Prostate gland (tissue), 2 donors: ENCODE results near the gene KIAA0513. TPM values are rescaled to one million over a fixed set of nuclear protein-coding genes. Genes with fewer than 3 reads are reported as not detected.
"Not testable (repeated sequence)": the region's sequence is repeated elsewhere in the genome, so short reads cannot be mapped to it uniquely, and the experiment has no call there.

Source experiments
- DNase-seq: peaks from one replicate; pipeline ENCODE4 v3.0.0-alpha.2; 2019; ENCODE audit warnings: low spot score
- H3K27ac ChIP-seq, 2 donors: fragments of 200-600 bp; sonication (generic); 2 replicates each; pipeline ENCODE4 v1.5.1; 2017 to 2019
- H3K27me3 ChIP-seq: fragments of 200-600 bp; sonication (generic); replicated peaks from 2 replicates; pipeline ENCODE4 v1.5.1; 2019; ENCODE audit not compliant: insufficient read depth
- H3K36me3 ChIP-seq, 2 donors: fragments of 200-600 bp; sonication (generic); 1 replicate in 1 of 2; 2 replicates in 1 of 2; pipeline versions ENCODE4 v1.5.1 to v1.8.1; 2017 to 2019
- H3K4me1 ChIP-seq: fragments of 200-600 bp; sonication (generic); replicated peaks from 2 replicates; pipeline ENCODE4 v1.5.1; 2019
- H3K4me3 ChIP-seq, 2 donors: fragments of 200-600 bp; sonication (generic); 2 replicates each; pipeline ENCODE4 v1.5.1; 2017 to 2019
- H3K9me3 ChIP-seq: fragments of 200-600 bp; sonication (generic); 2 replicates; pipeline ENCODE4 v1.5.1; 2017
- POLR2A ChIP-seq: fragments of 450-650 bp; IDR thresholded peaks from one replicate; pipeline ENCODE4 v1.6.1; 2016; ENCODE audit warnings: antibody characterized with exemption, mild to moderate bottlenecking
- POLR2AphosphoS5 ChIP-seq: sonication (generic); formaldehyde crosslinking; IDR thresholded peaks from one replicate; pipeline ENCODE4 v1.6.1; 2017; ENCODE audit warnings: antibody characterized with exemption
- WGBS: methylation state at CpG from one replicate; pipeline ENCODE4 v1.1.5; 2018; 5-methylcytosine and 5-hydroxymethylcytosine counted together
- intact Hi-C: fragments of 100-400 bp; cut with DNase I; formaldehyde crosslinking; loops from one replicate; pipeline ENCODE4 v1.14.2; 2022
- total RNA-seq, 2 donors: library from RNA; depleted of rRNA; stranded (reverse); fragments of >200 nt; gene quantifications; one replicate each; pipeline ENCODE4 v1.1.0, GENCODE V29; 2016
- TF ChIP-seq, protein P1 (sequence below), 4 experiments: fragments of 200-600 bp in 2 of 4; fragments of 450-650 bp in 2 of 4; sonication (generic) in 2 of 4; IDR thresholded peaks; 1 replicate in 3 of 4; 2 replicates in 1 of 4; pipeline ENCODE4 v1.5.1; 2016 to 2019; ENCODE audit warnings: antibody characterized with exemption in 4 of 4, mild to moderate bottlenecking in 2 of 4, moderate library complexity in 2 of 4

The KIAA0513 gene
- total RNA-seq, 2 donors from 2014 or later: 14.4 to 29.4 TPM

- Histone ChIP-seq H3K4me3 (no peak overlapping the region), H3K27ac (no peak overlapping the region), H3K9me3 (no peaks in the 10 kb centered on the region), H3K4me1 (no peaks in the 10 kb centered on the region), H3K36me3 (no peaks in the 10 kb centered on the region), H3K27me3 (no peaks in the 10 kb centered on the region)
- WGBS: 92% methylated on average over 14 of the region's 14 CpGs
- DNase-seq: no peak
- TF ChIP-seq POLR2A (no peak), POLR2AphosphoS5 (no peak)
- TF ChIP-seq, protein P1, sequence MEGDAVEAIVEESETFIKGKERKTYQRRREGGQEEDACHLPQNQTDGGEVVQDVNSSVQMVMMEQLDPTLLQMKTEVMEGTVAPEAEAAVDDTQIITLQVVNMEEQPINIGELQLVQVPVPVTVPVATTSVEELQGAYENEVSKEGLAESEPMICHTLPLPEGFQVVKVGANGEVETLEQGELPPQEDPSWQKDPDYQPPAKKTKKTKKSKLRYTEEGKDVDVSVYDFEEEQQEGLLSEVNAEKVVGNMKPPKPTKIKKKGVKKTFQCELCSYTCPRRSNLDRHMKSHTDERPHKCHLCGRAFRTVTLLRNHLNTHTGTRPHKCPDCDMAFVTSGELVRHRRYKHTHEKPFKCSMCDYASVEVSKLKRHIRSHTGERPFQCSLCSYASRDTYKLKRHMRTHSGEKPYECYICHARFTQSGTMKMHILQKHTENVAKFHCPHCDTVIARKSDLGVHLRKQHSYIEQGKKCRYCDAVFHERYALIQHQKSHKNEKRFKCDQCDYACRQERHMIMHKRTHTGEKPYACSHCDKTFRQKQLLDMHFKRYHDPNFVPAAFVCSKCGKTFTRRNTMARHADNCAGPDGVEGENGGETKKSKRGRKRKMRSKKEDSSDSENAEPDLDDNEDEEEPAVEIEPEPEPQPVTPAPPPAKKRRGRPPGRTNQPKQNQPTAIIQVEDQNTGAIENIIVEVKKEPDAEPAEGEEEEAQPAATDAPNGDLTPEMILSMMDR (IDR thresholded peaks at IDR 0.05): no peak
- intact Hi-C loops: no loop called here
These were observed 85.7 kb downstream of the KIAA0513 start for GRCh38 chr16:85113168-85113733.

GRCh38 chr16:85113913-85114312 is 86.3 kb downstream of the KIAA0513 start:
- H3K4me1 ChIP-seq: no peaks in the 10 kb centered on the region
- no peak overlapping the region for H3K4me3 ChIP-seq
- H3K27ac ChIP-seq: no peak overlapping the region
- no peaks in the 10 kb centered on the region for H3K9me3 ChIP-seq
- no peaks in the 10 kb centered on the region for H3K27me3 ChIP-seq
- DNase-seq: no peak
- whole genome bisulfite sequencing: 75% methylated on average over 14 of the region's 14 CpGs
- intact Hi-C loops: no loop called here
- no peak for TF ChIP-seq POLR2A
- TF ChIP-seq POLR2AphosphoS5: no peak
- TF ChIP-seq, protein P1 (IDR thresholded peaks at IDR 0.05): no peak
- H3K36me3 ChIP-seq: no peaks in the 10 kb centered on the region

- 10% methylated on average over 20 of the region's 20 CpGs for whole genome bisulfite sequencing
- intact Hi-C loops: loop anchor here (5.0 kb wide), 1 partner anchor 127 kb away; no protein-coding TSS in a partner anchor
- Histone ChIP-seq H3K27me3 (no peaks in the 10 kb centered on the region), H3K27ac (no peak overlapping the region), H3K36me3 (no peaks in the 10 kb centered on the region), H3K4me1 (no peaks in the 10 kb centered on the region), H3K9me3 (no peaks in the 10 kb centered on the region), H3K4me3 (no peak overlapping the region)
- TF ChIP-seq, protein P1 (IDR thresholded peaks at IDR 0.05): peak; percentile 88 to 96 (median 92)
- TF ChIP-seq POLR2A: no peak
- peak; percentile 69 for DNase-seq
These were observed 87.4 kb downstream of the KIAA0513 start for GRCh38 chr16:85114909-85115567.

- WGBS: 87% methylated on average over 12 of the region's 12 CpGs
- TF ChIP-seq POLR2A: no peak
- Histone ChIP-seq H3K4me1 (no peaks in the 10 kb centered on the region), H3K36me3 (no peaks in the 10 kb centered on the region), H3K4me3 (no peak overlapping the region), H3K27me3 (no peaks in the 10 kb centered on the region), H3K9me3 (no peaks in the 10 kb centered on the region), H3K27ac (no peak overlapping the region)
- intact Hi-C loops: loop anchor here (5.0 kb wide), 1 partner anchor 125 kb away; no protein-coding TSS in a partner anchor
- DNase-seq: no peak
These were observed 89.8 kb downstream of the KIAA0513 start for GRCh38 chr16:85117418-85117817.

- H3K9me3 ChIP-seq: no peaks in the 10 kb centered on the region
- no peak overlapping the region for H3K4me3 ChIP-seq
- TF ChIP-seq POLR2AphosphoS5 (no peak), POLR2A (no peak)
- TF ChIP-seq, protein P1 (IDR thresholded peaks at IDR 0.05): no peak
- intact Hi-C loops: loop anchor here (5.0 kb wide), 1 partner anchor 52 kb away; no protein-coding TSS in a partner anchor
- no peaks in the 10 kb centered on the region for H3K4me1 ChIP-seq
- no peaks in the 10 kb centered on the region for H3K27me3 ChIP-seq
- DNase-seq: no peak
- H3K36me3 ChIP-seq: no peaks in the 10 kb centered on the region
- 75% methylated on average over 4 of the region's 4 CpGs for WGBS
- no peak overlapping the region for H3K27ac ChIP-seq
These were observed 92.4 kb downstream of the KIAA0513 start for GRCh38 chr16:85120006-85120340.

- H3K9me3 ChIP-seq, DNase-seq, H3K36me3 ChIP-seq, H3K4me1 ChIP-seq, H3K27me3 ChIP-seq, H3K4me3 ChIP-seq: not testable (repeated sequence)
- 98% methylated on average over 6 of the region's 6 CpGs for WGBS
- intact Hi-C loops: loop anchor here (5.0 kb wide), 1 partner anchor 49 kb away; no protein-coding TSS in a partner anchor
- H3K27ac ChIP-seq: peak overlapping the region; percentile 57 to 63
These were observed 95.8 kb downstream of the KIAA0513 start for GRCh38 chr16:85123441-85123840.
